ENCODE data around the gene GNA14.

GRCh38 chr9:77502568-77502967 is 145.6 kb downstream of the GNA14 start:
- TF ChIP-seq, protein P1, sequence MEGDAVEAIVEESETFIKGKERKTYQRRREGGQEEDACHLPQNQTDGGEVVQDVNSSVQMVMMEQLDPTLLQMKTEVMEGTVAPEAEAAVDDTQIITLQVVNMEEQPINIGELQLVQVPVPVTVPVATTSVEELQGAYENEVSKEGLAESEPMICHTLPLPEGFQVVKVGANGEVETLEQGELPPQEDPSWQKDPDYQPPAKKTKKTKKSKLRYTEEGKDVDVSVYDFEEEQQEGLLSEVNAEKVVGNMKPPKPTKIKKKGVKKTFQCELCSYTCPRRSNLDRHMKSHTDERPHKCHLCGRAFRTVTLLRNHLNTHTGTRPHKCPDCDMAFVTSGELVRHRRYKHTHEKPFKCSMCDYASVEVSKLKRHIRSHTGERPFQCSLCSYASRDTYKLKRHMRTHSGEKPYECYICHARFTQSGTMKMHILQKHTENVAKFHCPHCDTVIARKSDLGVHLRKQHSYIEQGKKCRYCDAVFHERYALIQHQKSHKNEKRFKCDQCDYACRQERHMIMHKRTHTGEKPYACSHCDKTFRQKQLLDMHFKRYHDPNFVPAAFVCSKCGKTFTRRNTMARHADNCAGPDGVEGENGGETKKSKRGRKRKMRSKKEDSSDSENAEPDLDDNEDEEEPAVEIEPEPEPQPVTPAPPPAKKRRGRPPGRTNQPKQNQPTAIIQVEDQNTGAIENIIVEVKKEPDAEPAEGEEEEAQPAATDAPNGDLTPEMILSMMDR (IDR thresholded peaks at IDR 0.05): no peak
- TF ChIP-seq POLR2A (IDR thresholded peaks at IDR 0.05): no peak

All from Peyer's patch (tissue), 4 donors.